HEK293 (cell line): ENCODE data around the gene AKNA.

Experiments
- CTCF ChIA-PET: fragments of 350-600 bp; formaldehyde crosslinking; extraction: SDS; loops from one replicate; lab custom pipeline; 2021; ENCODE audit warnings: antibody characterized with exemption; lab: Yijun Ruan, JAX
- POLR2A ChIA-PET: fragments of 300-600 bp; formaldehyde crosslinking; extraction: SDS; loops from one replicate; lab custom pipeline; 2020; ENCODE audit warnings: antibody characterized with exemption, inconsistent platforms; lab: Yijun Ruan, JAX
- H3K27ac ChIP-seq: fragments of 200-500 bp; sonication (Bioruptor generic); 2 replicates; pipeline ENCODE4 v1.5.1; 2014; ENCODE audit warnings: low read depth, low read length, control low read depth, inconsistent platforms; ENCODE audit errors: extremely low read depth
- H3K36me3 ChIP-seq, 2 experiments: fragments of 200-500 bp in 1 of 2; sonication (Bioruptor generic) in 1 of 2; 1 replicate in 1 of 2; 2 replicates in 1 of 2; pipeline ENCODE4 v1.5.1; 2014 to 2017; ENCODE audit warnings: inconsistent platforms in 2 of 2, low read length in 2 of 2; ENCODE audit not compliant: control insufficient read depth in 2 of 2, insufficient read depth in 1 of 2
- H3K4me1 ChIP-seq: fragments of 200-500 bp; sonication (Bioruptor generic); 2 replicates; pipeline ENCODE4 v1.5.1; 2014; ENCODE audit warnings: mild to moderate bottlenecking, low read length, inconsistent platforms; ENCODE audit not compliant: control insufficient read depth, insufficient read depth
- H3K4me3 ChIP-seq: 2 replicates; pipeline ENCODE4 v1.5.1; 2011; ENCODE audit warnings: low read depth, mild to moderate bottlenecking, control low read depth, low read length, moderate library complexity
- H3K9me3 ChIP-seq: fragments of 200-500 bp; sonication (Bioruptor generic); 2 replicates; pipeline ENCODE4 v1.5.1; 2014; ENCODE audit warnings: low read depth, low read length, inconsistent platforms; ENCODE audit not compliant: control insufficient read depth, insufficient read depth
- BCL11B ChIP-seq: fragments of 450-650 bp; formaldehyde crosslinking; IDR thresholded peaks from 2 replicates; pipeline ENCODE4 v1.5.1; 2016; ENCODE audit warnings: low read depth, missing biosample characterization, missing genetic modification characterization
- KLF1 ChIP-seq: fragments of 450-650 bp; formaldehyde crosslinking; IDR thresholded peaks from 2 replicates; pipeline ENCODE4 v1.5.1; 2016; ENCODE audit warnings: missing biosample characterization, missing genetic modification characterization
- MEIS1 ChIP-seq: sonication (generic); formaldehyde crosslinking; IDR thresholded peaks from 2 replicates; pipeline ENCODE4 v1.8.1; 2022; ENCODE audit warnings: missing genetic modification reagents, mild to moderate bottlenecking, borderline replicate concordance
- PRDM1 ChIP-seq: fragments of 450-650 bp; formaldehyde crosslinking; IDR thresholded peaks from 2 replicates; pipeline ENCODE4; 2016; ENCODE audit warnings: missing biosample characterization, missing genetic modification characterization
- SP7 ChIP-seq: fragments of 450-650 bp; formaldehyde crosslinking; IDR thresholded peaks from 2 replicates; pipeline ENCODE4 v1.5.1; 2016; ENCODE audit warnings: missing biosample characterization, missing genetic modification characterization
- ZBTB20 ChIP-seq: fragments of 450-650 bp; formaldehyde crosslinking; IDR thresholded peaks from 2 replicates; pipeline ENCODE4 v1.5.1; 2016; ENCODE audit warnings: missing biosample characterization, missing genetic modification characterization
- ZBTB21 ChIP-seq: fragments of 450-650 bp; formaldehyde crosslinking; IDR thresholded peaks from 2 replicates; pipeline ENCODE4 v1.5.1; 2017; ENCODE audit warnings: missing biosample characterization, missing genetic modification characterization
- ZBTB7A ChIP-seq: fragments of 450-650 bp; formaldehyde crosslinking; IDR thresholded peaks from 2 replicates; pipeline ENCODE4 v1.5.1; 2016; ENCODE audit warnings: low read depth, missing biosample characterization, missing genetic modification characterization
- ZNF132 ChIP-seq: fragments of 450-650 bp; formaldehyde crosslinking; IDR thresholded peaks from 2 replicates; pipeline ENCODE4 v1.5.1; 2017; ENCODE audit warnings: missing biosample characterization, missing genetic modification characterization, borderline replicate concordance
- ZNF140 ChIP-seq: fragments of 450-650 bp; formaldehyde crosslinking; IDR thresholded peaks from 2 replicates; pipeline ENCODE4 v1.5.1; 2016; ENCODE audit warnings: missing biosample characterization, missing genetic modification characterization
- ZNF16 ChIP-seq: fragments of 450-650 bp; formaldehyde crosslinking; IDR thresholded peaks from 2 replicates; pipeline ENCODE4 v1.5.1; 2016; ENCODE audit warnings: low read depth, missing biosample characterization, missing genetic modification characterization
- ZNF391 ChIP-seq: fragments of 450-650 bp; formaldehyde crosslinking; IDR thresholded peaks from 2 replicates; pipeline ENCODE4 v1.5.1; 2016; ENCODE audit warnings: low read depth, missing biosample characterization, missing genetic modification characterization, borderline replicate concordance
- ZNF394 ChIP-seq: fragments of 450-650 bp; formaldehyde crosslinking; IDR thresholded peaks from 2 replicates; pipeline ENCODE4 v1.5.1; 2016; ENCODE audit warnings: missing biosample characterization, missing genetic modification characterization, mild to moderate bottlenecking, moderate library complexity, borderline replicate concordance
- ZNF610 ChIP-seq: fragments of 450-650 bp; formaldehyde crosslinking; IDR thresholded peaks from 2 replicates; pipeline ENCODE4 v1.5.1; 2016; ENCODE audit warnings: missing biosample characterization, missing genetic modification characterization, borderline replicate concordance
- ZNF623 ChIP-seq: fragments of 450-650 bp; formaldehyde crosslinking; IDR thresholded peaks from 2 replicates; pipeline ENCODE4 v1.5.1; 2016; ENCODE audit warnings: missing biosample characterization, missing genetic modification characterization
- ZSCAN30 ChIP-seq: fragments of 450-650 bp; IDR thresholded peaks from 2 replicates; pipeline ENCODE4 v1.5.1; 2018; ENCODE audit warnings: missing biosample characterization, mild to moderate bottlenecking, missing genetic modification characterization, moderate library complexity
- TF ChIP-seq, protein P1 (sequence below): fragments of 450-650 bp; formaldehyde crosslinking; IDR thresholded peaks from 2 replicates; pipeline ENCODE4; 2016; ENCODE audit warnings: missing biosample characterization, missing genetic modification characterization
- TF ChIP-seq, protein P2 (sequence below): fragments of 450-650 bp; formaldehyde crosslinking; IDR thresholded peaks from 2 replicates; pipeline ENCODE4 v1.5.1; 2016; ENCODE audit warnings: missing biosample characterization, missing genetic modification characterization
- TF ChIP-seq, protein P3 (sequence below): fragments of 450-650 bp; formaldehyde crosslinking; IDR thresholded peaks from 2 replicates; pipeline ENCODE4 v1.5.1; 2016; ENCODE audit warnings: missing biosample characterization, missing genetic modification characterization

AKNA gene

DNA sequence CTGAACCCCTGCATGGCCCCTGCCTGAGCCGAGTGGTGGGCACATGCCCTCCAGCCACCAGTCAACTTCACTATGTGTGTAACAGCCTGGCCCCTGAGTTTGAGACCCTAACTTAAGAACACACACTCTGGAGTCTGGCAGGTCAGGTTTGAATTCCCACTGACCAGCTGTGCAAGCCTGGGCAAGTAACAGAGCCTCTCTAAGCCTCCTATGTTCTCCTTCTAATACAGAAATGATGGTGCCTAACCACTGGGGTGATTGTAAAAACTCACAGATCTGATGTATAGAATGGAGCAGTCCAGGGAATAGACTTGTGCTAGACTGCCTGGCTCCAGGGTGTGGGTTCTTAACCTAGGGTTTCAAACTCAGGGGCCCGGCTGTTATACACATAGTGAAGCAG lies 16.7 kb upstream of the AKNA start (continued):
- TF ChIP-seq ZNF394 (no peak), BCL11B (tag by site-specific recombination) (no peak), ZBTB20 (tag by site-specific recombination) (no peak), KLF1 (tag by site-specific recombination) (no peak), SP7 (tag by site-specific recombination) (no peak), ZNF132 (tag by site-specific recombination) (no peak), ZNF16 (tag by site-specific recombination) (no peak), ZSCAN30 (no peak), ZBTB21 (tag by site-specific recombination) (no peak), PRDM1 (tag by site-specific recombination) (no peak), ZNF140 (tag by site-specific recombination) (no peak), MEIS1 (no peak)
- TF ChIP-seq, protein P1, sequence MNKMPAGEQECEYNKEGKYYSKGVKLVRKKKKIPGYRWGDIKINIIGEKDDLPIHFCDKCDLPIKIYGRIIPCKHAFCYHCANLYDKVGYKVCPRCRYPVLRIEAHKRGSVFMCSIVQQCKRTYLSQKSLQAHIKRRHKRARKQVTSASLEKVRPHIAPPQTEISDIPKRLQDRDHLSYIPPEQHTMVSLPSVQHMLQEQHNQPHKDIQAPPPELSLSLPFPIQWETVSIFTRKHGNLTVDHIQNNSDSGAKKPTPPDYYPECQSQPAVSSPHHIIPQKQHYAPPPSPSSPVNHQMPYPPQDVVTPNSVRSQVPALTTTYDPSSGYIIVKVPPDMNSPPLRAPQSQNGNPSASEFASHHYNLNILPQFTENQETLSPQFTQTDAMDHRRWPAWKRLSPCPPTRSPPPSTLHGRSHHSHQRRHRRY = no peak

DNA sequence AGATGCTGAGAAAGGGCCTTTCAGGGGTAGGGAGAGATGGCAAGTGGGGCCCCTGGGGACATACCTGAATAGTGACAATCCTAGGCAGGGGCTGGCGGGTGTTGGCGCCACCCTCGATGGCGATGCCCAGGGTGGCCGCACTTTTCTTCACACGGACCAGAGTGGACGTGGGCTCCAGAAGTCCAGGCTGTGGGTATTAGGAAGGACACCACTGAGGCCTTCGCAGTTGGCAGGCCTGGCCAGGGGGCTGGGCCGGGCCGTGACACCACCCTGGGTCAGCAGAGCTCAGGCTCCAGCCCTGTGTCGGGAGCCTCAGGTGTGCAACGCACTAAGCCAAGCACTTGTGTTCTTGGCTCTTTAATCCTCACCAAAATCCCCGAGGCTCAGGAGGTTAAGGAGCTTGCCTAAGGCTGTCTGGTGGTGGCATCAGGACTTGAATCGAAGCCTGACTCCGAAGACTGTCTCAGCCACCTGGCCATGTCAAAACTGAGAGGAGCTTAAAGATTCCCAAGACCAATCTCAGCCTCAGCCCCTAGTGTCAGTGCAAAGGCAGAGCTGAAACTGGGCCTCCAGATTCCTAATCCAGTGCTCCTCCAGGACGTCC lies 15.5 kb upstream of the AKNA start:
- CTCF ChIA-PET = interaction anchor here (0.5 to 9.0 kb wide), 7 partner anchors 9 to 611 kb away, joined by 3 to 120 read pairs (median 4); no protein-coding TSS in a partner anchor

DNA sequence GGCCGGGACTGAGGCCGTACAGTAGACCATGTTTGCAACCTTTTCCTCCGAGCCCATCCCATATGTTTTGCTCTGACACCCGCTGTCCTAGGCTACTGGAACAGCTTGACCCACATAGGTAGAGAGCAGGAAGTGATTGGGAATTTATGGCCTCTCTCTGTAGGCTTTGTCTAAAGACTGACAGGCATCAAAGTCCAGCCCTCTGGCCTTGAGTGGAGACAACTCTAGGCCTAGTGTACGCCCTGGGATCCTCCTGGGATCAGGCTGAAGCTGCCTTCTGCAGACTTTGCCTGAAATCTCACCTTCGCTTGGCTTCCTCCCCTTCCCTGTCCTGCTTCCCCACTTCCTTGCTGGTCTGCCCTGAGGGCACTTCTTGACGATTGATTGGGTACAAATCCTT lies 13.6 kb upstream of the AKNA start:
- CTCF ChIA-PET = interaction anchor here (1.3 to 1.9 kb wide), 2 partner anchors 34 to 252 kb away, joined by 4 to 13 read pairs; no protein-coding TSS in a partner anchor
- H3K4me3 ChIP-seq = no peak overlapping the region
- POLR2A ChIA-PET = no interaction called here
- peaks cover 0 to 11% of the 10 kb centered on the region in 2 experiments; a peak in 1 of 3 replicates for H3K36me3 ChIP-seq
- TF ChIP-seq ZNF391 = no peak
- no peaks in the 10 kb centered on the region for H3K9me3 ChIP-seq
- H3K27ac ChIP-seq = no peak overlapping the region
- no peaks in the 10 kb centered on the region for H3K4me1 ChIP-seq

More for the DNA sequence above, 15.5 kb upstream of the AKNA start:
- TF ChIP-seq, protein P2, sequence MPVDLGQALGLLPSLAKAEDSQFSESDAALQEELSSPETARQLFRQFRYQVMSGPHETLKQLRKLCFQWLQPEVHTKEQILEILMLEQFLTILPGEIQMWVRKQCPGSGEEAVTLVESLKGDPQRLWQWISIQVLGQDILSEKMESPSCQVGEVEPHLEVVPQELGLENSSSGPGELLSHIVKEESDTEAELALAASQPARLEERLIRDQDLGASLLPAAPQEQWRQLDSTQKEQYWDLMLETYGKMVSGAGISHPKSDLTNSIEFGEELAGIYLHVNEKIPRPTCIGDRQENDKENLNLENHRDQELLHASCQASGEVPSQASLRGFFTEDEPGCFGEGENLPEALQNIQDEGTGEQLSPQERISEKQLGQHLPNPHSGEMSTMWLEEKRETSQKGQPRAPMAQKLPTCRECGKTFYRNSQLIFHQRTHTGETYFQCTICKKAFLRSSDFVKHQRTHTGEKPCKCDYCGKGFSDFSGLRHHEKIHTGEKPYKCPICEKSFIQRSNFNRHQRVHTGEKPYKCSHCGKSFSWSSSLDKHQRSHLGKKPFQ (tag by site-specific recombination) = no peak
- TF ChIP-seq ZNF610 (tag by site-specific recombination) (no peak), ZBTB21 (tag by site-specific recombination) (no peak), ZBTB7A (tag by site-specific recombination) (no peak), ZNF623 (tag by site-specific recombination) (no peak)
- TF ChIP-seq, protein P3, sequence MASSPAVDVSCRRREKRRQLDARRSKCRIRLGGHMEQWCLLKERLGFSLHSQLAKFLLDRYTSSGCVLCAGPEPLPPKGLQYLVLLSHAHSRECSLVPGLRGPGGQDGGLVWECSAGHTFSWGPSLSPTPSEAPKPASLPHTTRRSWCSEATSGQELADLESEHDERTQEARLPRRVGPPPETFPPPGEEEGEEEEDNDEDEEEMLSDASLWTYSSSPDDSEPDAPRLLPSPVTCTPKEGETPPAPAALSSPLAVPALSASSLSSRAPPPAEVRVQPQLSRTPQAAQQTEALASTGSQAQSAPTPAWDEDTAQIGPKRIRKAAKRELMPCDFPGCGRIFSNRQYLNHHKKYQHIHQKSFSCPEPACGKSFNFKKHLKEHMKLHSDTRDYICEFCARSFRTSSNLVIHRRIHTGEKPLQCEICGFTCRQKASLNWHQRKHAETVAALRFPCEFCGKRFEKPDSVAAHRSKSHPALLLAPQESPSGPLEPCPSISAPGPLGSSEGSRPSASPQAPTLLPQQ (tag by site-specific recombination) = no peak
- Histone ChIP-seq H3K9me3 (no peaks in the 10 kb centered on the region), H3K4me1 (no peaks in the 10 kb centered on the region), H3K27ac (no peak overlapping the region), H3K36me3 (peaks cover 0 to 11% of the 10 kb centered on the region in 2 experiments; a peak in 1 of 3 replicates), H3K4me3 (no peak overlapping the region)
- POLR2A ChIA-PET = no interaction called here
